ENCODE measurements around the gene MAP4.

DNA sequence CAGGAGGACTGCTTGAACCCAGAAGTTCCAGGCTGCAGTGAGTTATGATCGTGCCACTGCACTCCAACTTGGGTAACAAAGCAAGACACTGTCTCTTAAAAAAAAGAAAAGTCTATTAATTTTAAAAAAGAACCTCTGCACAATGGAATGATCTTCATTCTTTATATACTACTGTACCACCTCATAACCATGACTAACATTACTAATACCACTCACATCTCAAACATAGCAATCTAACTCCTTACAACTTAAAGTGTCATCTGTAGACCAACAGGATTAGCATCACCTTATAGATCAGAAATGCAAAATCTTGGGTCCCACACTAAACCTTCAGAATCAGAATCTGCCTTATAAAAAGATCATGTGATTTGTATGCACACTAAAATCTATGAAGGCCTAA is 48.8 kb upstream of the MAP4 start:
- TF ChIP-seq RAD21 (IDR thresholded peaks at IDR 0.05; ENCODE audit: low read depth), result no peak
- TF ChIP-seq CREB1 (IDR thresholded peaks at IDR 0.05; ENCODE audit: low read depth), result no peak
- no peak for TF ChIP-seq TAF1 (IDR thresholded peaks at IDR 0.05; ENCODE audit: low read depth)
- no peak for TF ChIP-seq EP300 (IDR thresholded peaks at IDR 0.05; ENCODE audit: borderline replicate concordance)
- no peak for TF ChIP-seq CEBPB (IDR thresholded peaks at IDR 0.05)
- TF ChIP-seq, protein P1, sequence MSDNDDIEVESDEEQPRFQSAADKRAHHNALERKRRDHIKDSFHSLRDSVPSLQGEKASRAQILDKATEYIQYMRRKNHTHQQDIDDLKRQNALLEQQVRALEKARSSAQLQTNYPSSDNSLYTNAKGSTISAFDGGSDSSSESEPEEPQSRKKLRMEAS (IDR thresholded peaks at IDR 0.05), result no peak
- TF ChIP-seq YY1 (IDR thresholded peaks at IDR 0.05; ENCODE audit: low read depth), result no peak
- no peak for TF ChIP-seq FOXM1 (IDR thresholded peaks at IDR 0.05; ENCODE audit: borderline replicate concordance, low read depth)
- TF ChIP-seq TEAD4 (IDR thresholded peaks at IDR 0.05), result no peak
- no peak for TF ChIP-seq REST (IDR thresholded peaks at IDR 0.05; ENCODE audit: low read depth)
- no peak for TF ChIP-seq NFIC (IDR thresholded peaks at IDR 0.05)
- TF ChIP-seq, protein P2, sequence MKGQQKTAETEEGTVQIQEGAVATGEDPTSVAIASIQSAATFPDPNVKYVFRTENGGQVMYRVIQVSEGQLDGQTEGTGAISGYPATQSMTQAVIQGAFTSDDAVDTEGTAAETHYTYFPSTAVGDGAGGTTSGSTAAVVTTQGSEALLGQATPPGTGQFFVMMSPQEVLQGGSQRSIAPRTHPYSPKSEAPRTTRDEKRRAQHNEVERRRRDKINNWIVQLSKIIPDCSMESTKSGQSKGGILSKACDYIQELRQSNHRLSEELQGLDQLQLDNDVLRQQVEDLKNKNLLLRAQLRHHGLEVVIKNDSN (IDR thresholded peaks at IDR 0.05), result no peak
- TF ChIP-seq TCF12 (IDR thresholded peaks at IDR 0.05; ENCODE audit: low read depth), result no peak

Measured in Ishikawa (cell line).